ELF-1 (cell line): Measurements from ENCODE around the gene N4BP2L2.
"Not testable (repeated sequence)": the region's sequence is repeated elsewhere in the genome, so short reads cannot be mapped to it uniquely, and the experiment has no call there.

Source experiments
- DNase-seq: peaks from one replicate; pipeline ENCODE4 v3.0.0-alpha.2; 2016; ENCODE audit warnings: low read depth, low spot score

Gene N4BP2L2

DNA sequence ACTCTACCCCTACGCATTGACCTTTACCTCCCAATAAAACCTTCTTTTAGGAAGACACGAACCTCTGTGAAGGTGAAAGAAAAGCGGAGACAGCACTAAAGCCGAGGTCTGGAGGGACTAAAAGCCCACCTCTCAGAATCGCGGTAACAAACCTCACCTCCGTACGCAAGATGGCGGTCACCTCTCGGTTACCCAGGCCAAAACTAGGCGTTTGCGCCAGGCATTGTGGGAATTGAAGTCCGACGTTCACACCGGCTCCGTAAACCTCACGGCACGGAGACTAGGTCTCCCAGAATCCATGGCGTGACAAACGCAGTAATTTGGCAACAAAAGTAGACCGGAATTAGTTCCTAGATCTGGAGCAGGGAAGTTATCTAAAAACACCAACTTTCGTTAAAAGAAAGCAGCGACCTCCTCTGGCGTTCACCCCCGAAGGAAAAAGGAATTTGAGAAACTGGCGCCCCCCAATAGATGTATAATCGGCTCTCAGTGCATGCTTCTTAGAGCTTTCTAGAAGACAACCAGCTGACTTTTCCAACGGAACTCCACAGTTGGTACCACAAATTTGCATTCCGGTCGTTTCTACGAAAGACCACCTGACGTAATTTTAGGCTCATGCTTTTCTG is at the start of gene N4BP2L2:
Gene N4BP2L2, minus strand, starts transcription at position 175 of the 626 bp plus-strand sequence. CDS start 1,768 bp downstream, outside the sequence.
- peak; percentile 95 for DNase-seq

DNA sequence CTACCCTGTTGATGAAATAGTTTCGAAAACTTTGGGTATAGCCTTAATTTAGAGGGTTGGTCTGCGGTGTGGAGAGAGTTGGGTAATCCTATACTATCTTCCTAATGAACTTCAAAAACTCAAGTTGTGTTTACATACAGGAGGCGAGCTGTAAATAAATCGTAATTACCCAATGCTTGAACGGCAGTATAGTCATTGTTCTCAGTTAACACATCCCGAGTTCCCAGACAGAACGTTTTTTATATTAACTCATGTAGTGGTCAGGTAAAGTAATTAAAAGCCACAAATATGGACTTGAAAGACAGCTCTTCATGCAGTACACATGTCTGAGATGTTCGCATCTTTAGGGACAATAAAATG is 49.2 kb upstream of the N4BP2L2 start:
- no peak for DNase-seq

DNA sequence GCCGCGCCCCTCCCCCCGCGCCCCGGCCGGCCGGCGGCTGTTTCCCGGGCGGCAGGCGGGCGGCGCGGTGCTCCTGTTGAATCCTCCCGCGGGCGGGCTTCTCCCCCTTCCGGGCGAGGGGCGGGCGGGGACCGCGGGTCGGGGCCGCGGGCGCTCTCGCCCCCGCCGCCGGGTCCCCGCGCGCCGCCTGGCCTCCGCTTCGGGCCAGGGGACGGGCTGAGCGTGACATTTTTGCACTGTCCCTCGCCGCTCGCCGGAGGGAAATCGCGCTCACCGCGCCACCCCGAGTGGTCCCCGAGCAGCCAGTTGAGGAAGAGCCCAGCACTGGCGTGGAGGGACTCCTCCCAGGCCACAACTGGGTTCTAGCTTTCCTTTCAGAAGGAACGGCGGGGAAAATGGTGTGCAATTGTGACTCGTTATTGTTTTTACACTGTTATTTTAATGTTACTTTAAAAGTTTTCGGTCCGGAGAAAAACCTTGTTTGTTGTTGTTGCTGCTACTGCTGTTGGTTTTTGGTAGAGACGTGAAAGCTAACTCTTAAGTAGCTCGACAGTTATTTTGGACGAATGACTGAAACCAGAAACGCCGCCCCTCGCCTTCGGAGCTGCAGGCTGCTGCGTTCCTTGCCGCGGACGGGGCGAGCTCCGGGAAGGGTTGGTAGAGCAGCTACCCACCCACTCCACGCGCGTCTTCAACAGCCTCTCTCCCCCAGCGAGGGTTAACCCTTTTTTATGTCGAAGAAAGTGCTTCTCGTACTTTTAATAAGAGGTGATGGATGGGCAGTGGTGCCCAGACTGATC is 48.6 kb upstream of the N4BP2L2 start:
- peak; percentile 68 for DNase-seq

DNA sequence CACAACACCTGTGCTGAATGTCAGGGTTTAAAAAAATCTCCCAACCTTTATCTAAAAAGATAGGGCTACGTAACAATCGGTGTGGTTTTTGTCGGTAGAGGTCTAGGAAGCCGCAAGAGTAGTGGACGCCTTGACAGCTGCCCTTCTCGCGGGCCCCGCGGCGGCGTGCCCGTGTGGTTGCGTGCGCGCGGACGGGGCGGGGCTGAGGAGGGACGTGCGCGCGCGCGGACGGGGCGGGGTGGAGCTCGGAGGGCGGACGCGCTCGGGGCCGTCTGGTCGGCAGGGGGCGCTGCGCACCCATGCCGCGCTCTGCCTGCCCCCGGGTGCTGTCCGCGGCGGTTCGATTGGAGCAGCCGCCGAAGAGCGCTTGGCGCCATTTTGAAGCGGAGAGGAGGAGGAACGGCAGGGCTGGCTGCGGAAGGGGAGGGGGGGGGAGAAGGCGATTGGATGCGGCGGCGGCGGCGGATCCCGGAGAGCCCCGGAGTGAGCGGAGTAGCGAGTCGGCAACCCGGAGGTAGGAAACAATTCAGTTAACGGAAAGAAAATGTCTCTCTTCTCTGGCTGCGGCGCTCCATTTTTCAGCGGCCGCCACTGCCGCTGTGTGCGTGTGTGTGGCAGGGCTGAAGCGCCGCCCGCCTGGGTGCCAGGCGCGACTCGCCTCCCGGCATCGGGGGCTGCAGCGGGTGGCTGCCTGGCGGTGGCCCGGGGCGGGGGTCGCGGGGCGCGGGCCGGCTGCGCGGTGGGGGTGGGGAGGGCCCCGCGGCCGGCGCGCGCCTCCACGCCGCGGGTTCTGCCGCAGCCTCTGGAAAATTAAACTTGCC is 47.7 kb upstream of the N4BP2L2 start, which contains the start of gene PDS5B:
Gene PDS5B, plus strand, starts transcription at position 373 of the 821 bp plus-strand sequence. CDS start 62,321 bp downstream, outside the sequence.
- peak; percentile 97 for DNase-seq

DNA sequence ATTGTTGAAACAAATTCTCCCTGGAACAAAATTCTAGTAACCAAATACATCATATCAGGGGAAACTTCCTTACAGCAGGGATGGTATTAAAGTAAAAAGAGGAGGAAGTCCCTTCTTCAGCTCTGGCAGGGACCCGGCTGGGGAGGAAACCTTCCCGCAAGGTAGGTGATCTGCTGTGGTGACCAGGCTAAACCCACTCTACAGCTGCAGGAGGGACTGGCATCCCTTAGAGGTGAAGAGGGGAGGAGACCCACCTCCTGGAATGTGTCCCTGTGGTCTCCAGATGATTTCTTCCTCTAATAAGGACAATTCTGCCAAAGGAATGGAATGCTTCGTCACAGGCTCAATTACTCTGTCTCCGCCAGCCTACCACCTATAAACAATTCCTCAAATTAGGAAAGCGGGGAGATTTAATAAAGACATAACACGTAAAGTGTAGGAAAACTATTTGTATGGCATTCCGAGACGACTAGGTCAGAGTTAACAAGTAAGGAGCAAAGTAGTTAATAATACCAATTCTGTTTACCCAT is 47.0 kb upstream of the N4BP2L2 start:
- DNase-seq, result peak; percentile 37

DNA sequence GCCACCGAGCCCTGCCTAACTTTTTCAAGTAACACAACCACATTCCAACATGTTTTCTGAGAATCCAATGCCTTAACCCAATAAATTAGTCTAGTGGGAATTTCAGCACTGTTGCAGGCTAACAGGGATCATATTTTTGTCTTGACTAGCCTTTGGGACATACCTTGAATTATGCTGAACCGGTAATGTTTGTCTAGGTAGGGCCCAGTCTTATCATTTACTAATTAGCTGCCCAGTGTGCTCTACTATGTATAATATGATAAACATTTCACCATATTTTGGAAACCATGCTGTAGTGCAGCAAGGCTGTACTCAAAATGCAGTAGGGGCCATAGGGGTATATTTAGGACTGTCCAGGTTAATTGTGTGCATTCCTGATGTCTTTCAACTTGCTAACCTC is 44.4 kb upstream of the N4BP2L2 start:
- no peak for DNase-seq

DNA sequence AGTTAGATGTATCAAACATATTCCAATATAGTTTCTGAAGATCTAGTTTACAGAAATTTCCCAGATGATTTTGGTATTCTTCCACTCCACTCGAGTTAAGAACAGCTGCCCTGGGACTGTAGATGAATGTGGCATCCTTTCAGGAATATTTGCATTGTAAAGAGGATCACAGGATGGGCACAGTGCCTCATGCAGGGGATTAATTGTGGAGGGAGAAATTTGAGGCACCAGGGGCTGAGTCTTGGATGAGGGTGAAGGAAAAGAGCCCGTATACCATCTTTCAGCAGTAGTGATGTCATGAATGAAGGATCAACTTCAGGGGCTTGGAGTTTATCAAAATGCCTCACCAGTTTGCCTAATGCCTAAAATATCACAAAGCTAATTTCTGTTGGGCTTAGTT is 43.7 kb upstream of the N4BP2L2 start:
- no peak for DNase-seq

DNA sequence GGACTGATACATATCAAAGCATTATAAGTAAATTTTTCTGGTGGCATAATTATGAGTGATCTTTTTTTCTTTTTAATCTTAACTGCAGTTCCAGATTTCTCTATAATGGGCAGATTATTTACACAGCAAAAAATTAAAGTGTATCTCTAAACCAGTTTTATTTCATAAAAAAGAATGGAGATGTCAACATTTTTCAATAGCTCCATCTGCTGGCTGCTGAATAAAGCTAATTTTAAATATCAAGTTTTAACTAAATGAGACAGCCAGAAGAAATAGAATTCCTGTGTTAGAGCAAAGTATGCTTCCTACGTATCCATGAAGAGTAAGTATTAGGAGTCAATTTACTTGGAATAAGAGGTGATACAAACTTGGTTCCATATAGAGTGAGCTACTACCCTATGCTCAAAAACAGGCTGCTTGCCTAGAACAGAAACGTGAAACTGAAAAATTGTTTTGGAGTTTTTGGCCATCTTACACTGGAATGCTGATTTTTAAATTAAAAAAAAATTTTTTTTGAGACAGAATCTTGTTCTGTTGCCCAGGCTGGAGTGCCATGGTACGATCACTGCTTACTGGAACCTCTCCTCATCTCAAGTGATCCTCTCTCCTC is 42.7 kb upstream of the N4BP2L2 start:
- DNase-seq, result no peak

DNA sequence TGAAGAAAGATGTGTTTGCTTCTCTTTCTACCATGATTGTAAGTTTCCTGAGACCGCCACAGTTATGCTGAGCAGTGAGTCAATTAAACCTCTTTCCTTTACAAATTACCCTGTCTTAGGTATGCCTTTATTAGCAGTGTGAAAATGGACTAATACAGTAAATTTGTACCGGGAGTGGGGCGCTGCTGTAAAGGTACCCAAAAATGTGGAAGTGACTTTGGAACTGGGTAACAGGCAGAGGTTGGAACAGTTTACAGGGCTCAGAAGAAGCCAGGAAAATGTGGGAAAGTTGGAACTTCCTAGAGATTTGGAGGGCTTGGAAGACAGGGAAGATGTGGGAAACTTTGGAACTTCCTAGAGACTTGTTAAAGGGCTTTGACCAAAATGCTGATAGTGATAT is 38.4 kb upstream of the N4BP2L2 start:
- no peak for DNase-seq

DNA sequence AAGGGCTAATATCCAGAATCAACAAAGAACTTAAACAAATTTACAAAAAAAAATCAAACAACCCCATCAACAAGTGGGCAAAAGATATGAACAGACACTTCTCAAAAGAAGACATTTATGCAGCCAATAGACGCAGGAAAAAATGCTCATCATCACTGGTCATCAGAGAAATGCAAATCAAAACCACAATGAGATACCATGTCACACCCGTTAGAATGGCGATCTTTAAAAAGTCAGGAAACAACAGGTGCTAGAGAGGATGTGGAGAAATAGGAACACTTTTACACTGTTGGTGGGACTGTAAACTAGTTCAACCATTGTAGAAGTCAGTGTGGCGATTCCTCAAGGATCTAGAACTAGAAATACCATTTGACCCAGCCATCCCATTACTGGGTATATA is 37.1 kb upstream of the N4BP2L2 start:
- DNase-seq, result not testable (repeated sequence)

DNA sequence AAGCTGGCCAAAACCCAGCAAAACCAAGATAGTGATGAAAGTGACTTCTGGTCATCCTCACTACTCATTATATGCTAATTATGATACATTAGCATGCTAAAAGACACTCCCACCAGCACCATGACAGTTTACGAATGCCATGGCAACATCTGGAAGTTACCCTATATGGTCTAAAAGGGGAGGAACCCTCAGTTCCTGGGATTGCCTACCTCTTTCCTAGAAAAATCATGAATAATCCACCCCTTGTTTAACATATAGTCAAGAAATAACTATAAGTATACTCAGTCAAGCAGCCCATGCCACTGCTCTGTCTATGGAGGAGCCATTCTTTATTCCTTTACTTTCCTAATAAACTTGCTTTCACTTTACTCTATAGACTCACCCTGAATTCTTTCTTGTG is 22.2 kb upstream of the N4BP2L2 start:
- not testable (repeated sequence) for DNase-seq

DNA sequence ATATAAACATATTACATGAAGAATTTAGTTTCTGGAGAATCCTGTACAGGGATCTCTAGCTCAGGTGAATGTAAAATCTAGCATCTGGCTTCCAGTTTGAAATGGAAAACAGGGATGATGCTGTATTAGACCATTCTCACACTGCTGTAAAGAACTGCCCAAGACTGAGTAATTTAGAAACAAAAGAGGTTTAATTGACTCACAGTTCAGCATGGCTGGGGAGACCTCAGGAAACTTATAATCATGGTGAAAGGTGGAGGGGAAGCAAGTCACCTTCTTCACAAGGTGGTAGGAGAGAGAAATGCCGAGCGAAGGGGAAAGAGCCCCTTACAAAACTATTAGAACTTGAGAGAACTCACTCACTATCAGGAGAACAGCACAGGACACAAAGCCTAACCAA is 17.0 kb upstream of the N4BP2L2 start:
- DNase-seq, result no peak

DNA sequence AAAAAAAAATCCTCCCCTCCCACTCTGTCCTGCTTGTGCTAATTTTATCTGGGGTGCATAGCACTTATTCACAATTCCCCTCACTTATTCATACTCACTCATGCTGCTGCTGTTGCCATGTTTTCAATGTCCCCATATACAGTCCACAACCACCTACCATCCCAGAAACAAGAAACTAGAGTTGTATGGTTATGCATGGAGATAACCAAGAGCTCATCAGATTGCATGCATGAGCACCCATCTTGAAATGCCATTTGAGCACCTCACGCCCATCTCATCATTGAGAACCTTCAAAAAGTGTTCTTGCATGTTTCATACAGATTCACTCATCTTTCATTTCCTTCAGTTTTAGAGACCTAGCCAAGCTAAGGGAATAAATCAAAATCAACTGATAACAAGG is 15.1 kb upstream of the N4BP2L2 start:
- DNase-seq, result no peak

DNA sequence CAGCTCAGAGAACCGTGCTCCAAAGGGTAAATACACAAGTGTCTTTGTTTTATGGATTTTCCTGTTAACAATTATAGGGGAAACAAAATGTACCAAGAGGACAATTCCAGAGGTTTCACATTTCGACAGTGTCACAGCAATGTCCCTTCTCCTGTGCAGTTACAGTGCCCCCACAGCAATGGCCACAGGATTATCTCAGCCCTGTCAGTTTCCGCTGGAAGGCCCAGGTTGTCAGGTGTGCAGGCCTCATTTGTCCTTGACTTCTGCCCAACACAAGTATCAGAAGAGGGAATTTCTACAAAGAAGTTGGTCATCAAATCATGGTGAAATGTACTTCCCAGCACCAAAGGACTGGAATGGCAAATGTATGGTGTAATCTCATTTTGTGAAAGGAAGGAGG is 11.2 kb upstream of the N4BP2L2 start:
- no peak for DNase-seq

DNA sequence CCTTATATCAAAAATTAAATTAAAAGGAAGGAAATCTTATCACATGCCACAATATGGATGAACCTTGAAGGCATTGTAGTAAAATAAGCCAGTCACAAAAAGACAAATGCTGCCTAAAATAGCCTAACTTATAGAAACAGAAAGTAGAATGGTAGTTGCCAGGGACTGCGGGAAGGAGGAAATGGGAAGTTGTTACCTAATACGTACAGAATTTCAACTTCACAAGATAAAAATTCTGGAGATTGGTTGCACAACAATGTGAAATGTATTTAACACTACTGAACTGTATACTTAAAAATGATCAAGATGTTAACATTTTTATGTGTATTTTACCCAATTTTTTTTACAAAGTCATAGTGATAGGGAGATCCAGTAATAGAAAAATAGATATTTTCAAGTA is 10.2 kb upstream of the N4BP2L2 start:
- no peak for DNase-seq

DNA sequence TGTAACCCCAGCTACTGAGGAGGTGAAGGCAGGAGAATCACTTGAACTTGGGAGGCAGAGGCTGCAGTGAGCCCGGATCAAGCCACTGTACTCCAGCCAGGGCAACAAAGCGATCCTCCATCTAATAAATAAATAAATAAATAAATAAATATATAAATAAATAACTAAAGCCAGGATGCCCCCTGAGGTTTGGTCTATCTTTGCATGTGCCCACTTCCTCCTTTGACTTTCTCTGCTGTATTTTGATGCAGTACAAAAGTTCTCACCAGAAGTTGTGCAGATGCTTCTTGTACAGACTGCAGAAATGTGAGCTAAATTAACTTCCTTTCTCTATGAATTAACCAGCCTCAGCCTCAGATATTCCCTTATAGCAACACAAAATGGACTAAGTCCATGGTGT is 6.5 kb upstream of the N4BP2L2 start:
- DNase-seq, result no peak

DNA sequence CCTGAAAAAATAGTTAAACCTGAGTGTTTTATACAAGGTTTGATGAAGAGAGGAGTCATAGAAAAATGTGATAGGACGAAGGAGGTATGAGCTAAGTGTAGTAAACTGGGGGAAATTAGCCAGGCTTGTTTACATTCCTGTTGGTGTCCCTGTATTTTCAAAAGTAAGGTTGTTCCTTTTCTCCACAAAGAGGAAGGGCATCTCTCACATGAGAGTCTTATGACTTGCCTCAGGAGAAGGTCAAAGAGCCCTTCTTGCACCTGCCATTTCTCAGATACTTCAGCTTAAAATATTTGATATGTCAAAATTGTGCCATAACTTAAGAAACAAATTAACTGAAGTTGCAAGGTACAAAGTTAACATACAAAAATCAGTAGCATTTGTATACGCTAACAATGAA is 3.6 kb upstream of the N4BP2L2 start:
- no peak for DNase-seq

DNA sequence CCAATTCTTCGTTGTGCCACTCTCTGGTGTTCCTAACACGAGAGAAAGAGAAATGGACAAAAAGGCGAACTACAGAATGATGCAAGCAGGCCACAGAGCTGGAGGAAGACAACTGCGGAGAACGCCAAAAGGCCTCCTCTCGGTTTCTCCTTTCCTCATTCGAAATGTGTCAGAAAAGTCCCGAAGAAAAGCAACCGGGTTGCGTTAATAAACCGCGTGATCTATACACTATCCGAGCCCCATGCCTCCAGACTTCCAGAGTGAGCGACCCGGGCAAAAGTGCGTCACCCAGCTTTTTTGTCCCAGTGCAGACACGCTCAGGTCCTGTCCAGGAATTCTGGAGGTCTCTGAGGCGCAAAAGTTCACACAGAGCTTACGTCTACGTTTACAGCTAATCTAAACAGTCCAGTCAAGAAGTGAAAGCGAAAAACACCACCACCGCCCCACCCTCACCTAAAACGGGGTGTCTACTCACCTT is 413 bp downstream of the N4BP2L2 start:
- no peak for DNase-seq

DNA sequence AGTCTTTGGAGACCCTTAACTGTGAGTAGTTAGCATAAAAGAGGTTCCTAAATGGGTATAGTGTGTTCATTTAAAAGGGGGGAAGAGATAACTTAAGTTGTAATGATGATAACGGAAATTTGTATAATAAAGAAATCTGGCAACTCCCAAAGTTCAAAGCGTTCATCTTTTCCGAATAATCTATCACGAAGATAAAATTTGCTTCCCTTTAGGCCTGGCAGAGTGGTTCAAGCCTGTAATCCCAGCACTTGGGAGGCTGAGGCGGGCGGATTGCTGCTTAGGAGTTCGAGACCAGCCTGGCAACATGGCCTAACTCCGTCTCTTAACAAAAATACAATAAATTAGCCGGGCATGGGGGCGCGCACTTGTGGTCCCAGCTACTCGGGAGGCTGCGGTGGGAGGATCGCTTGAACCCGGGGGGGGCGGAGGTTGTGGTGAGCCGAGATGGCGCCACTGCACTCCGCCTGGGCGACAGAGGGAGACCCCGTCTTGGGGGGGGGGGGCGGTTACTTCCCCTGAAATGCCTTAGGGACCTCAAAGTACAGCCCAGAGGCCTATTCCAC is 934 bp downstream of the N4BP2L2 start:
- DNase-seq, result peak; percentile 40

DNA sequence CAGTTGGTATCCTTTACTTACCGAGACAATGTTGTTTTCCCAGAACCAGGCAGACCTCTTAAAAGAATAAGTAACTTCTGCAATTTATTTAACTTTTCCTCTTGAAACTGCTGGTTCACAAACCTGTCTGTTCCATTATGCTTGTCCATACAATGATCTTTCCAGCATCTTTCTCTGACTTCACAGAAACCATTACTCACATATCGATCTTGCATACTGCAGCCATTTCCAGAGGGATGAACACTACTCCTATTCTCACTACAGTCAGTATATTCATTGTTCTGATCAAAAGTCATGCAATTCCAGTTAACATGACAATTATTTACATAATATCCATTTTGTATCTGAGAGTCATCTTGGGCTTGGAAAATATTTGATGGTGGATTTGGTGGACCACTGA is 2.8 kb downstream of the N4BP2L2 start:
- DNase-seq, result no peak

DNA sequence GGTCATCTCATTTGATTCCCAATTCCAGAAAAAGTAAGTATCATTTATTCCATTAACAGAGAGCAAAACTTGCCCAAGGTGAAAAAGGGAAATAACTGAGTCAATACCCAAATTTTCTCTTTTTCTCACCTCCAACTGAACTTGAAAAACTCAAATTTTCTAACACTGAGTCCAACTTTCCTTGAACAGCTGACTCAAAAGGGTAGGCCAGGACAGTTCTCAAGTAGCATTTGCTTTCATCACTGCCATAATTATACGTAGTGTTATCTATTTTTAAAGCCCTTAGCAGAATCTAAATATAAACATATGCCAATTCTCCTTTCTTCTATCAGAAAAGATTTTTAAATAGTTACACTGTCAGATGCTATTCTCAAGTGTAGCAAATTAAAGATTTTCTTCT is 3.5 kb downstream of the N4BP2L2 start:
- DNase-seq, result no peak
